ENCODE data around the gene OS9. TPM values are rescaled to one million over a fixed set of nuclear protein-coding genes. Genes with fewer than 3 reads are reported as not detected.
"Not testable (repeated sequence)": the region's sequence is repeated elsewhere in the genome, so short reads cannot be mapped to it uniquely, and the experiment has no call there.

OS9 gene
- total and polyA plus RNA-seq, 5 donors from 2014 or later = 59.2 to 151 (median 66.5) TPM

DNA sequence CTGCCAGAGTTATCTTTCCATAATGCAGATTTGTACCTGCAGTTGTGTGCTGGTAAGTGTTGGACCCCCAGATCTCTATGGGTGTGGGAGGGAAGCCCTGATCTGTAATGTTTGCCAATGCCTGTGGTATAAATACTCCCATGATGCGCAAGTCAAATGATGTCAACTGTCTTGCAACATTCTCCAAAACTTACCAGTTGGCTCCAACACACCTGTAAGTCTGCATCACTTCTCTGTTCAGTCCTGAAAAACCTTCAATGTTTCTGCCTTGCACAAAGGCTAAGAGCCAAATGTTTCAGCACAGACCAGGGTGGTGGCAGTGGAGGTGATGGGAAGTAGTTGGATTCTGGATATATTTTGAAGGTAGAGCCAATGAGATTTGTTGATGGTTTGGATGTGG, 3.1 kb downstream of the OS9 start:
- H3K36me3 Mint-ChIP-seq = peaks cover 41% of the 10 kb centered on the region

DNA sequence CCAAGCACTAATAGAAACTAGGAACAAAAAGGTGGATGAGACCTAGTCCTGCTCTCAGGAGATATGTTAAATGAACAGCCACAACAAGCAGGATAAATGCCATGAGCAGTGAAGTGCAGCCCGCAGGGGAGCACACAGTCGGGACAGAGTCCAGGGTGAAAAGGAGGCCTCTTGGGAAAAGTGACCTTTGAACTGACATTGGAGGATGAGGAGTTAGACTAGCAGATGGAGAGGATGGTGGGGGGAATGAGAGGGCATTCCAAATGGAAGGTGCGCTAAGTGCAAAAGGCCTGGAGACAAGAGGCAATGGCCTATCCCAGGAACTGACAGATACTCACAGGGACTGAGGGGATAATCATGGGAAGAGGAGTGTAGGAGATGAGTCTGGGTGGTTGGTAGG, 4.5 kb downstream of the OS9 start:
- Histone ChIP-seq H3K4me3 (ENCODE audit: low read depth, low read length) (no peak overlapping the region), H3K9me3 (ENCODE audit: control insufficient read depth in 2 of 2, low read length in 2 of 2) (peaks cover 3 to 6% of the 10 kb centered on the region in 2 experiments), H3K36me3 (ENCODE audit: control insufficient read depth, insufficient read depth, low read length) (peaks cover 52% of the 10 kb centered on the region), H3K4me1 (ENCODE audit: control insufficient read depth, insufficient read depth, low read length, poor library complexity, severe bottlenecking) (peaks cover 13% of the 10 kb centered on the region), H3K27ac (ENCODE audit: insufficient read depth, low read length, poor library complexity, severe bottlenecking) (no peak overlapping the region), H3K27me3 (ENCODE audit: control insufficient read depth, insufficient read depth, low read length) (no peaks in the 10 kb centered on the region)
- peaks cover 53% of the 10 kb centered on the region for H3K36me3 Mint-ChIP-seq
- H3K4me1 Mint-ChIP-seq = peaks cover 14 to 32% (median 27%) of the 10 kb centered on the region in 4 donors
- ATAC-seq (ENCODE audit: low read depth in 2 of 2) (no peak), DNase-seq (no peak)
- H3K27ac Mint-ChIP-seq = peak overlapping the region in 1 of 3 donors; percentile 6
- H3K9me3 Mint-ChIP-seq = peaks cover 0 to 7% (median 2%) of the 10 kb centered on the region in 7 donors
- H3K4me3 Mint-ChIP-seq = no peak overlapping the region
- no peaks in the 10 kb centered on the region for H3K27me3 Mint-ChIP-seq

More for the DNA sequence above, 3.1 kb downstream of the OS9 start:
- Mint-ChIP-seq H3K4me1 (peaks cover 6 to 32% (median 26%) of the 10 kb centered on the region in 4 donors), H3K27me3 (peaks cover 4% of the 10 kb centered on the region), H3K27ac (peak overlapping the region in 2 of 3 donors; percentile 43 to 60), H3K4me3 (no peak overlapping the region), H3K9me3 (peaks cover 0 to 2% (median 0%) of the 10 kb centered on the region in 7 donors)
- no peak for DNase-seq
- H3K9me3 ChIP-seq (ENCODE audit: control insufficient read depth in 2 of 2, low read length in 2 of 2) = no peaks in the 10 kb centered on the region
- no peak overlapping the region for H3K4me3 ChIP-seq (ENCODE audit: low read depth, low read length)
- peaks cover 13% of the 10 kb centered on the region for H3K4me1 ChIP-seq (ENCODE audit: control insufficient read depth, insufficient read depth, low read length, poor library complexity, severe bottlenecking)
- H3K36me3 ChIP-seq (ENCODE audit: control insufficient read depth, insufficient read depth, low read length) = peaks cover 38% of the 10 kb centered on the region
- H3K27ac ChIP-seq (ENCODE audit: insufficient read depth, low read length, poor library complexity, severe bottlenecking) = no peak overlapping the region
- H3K27me3 ChIP-seq (ENCODE audit: control insufficient read depth, insufficient read depth, low read length) = no peaks in the 10 kb centered on the region
- no peak for ATAC-seq (ENCODE audit: low read depth in 2 of 2)

DNA sequence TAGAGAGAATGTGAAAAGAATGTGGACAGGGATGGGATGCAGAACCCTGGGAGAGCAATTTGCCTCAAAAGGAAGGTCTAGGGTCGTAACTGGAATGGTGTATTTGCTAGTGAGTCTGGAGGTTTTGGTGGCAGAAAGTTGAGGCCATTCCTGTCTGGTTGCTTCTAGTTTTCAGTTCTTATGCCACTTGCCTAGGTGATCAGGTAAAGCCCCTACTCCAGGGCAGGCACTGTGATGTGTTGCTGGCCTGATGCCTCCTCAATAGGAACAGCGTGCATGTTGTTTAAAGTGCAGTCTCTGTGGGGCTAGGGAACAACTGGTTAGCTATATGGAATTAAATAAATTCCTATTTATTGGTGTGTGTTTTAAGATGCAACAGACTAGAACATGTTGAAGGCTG, 6.4 kb downstream of the OS9 start:
- ATAC-seq (ENCODE audit: low read depth in 2 of 2) (no peak), DNase-seq (no peak)
- H3K4me1 Mint-ChIP-seq = peaks cover 14 to 34% (median 26%) of the 10 kb centered on the region in 4 donors
- Histone ChIP-seq H3K27me3 (ENCODE audit: control insufficient read depth, insufficient read depth, low read length) (no peaks in the 10 kb centered on the region), H3K4me1 (ENCODE audit: control insufficient read depth, insufficient read depth, low read length, poor library complexity, severe bottlenecking) (peaks cover 1% of the 10 kb centered on the region), H3K36me3 (ENCODE audit: control insufficient read depth, insufficient read depth, low read length) (peaks cover 68% of the 10 kb centered on the region), H3K9me3 (ENCODE audit: control insufficient read depth in 2 of 2, low read length in 2 of 2) (peaks cover 10 to 15% of the 10 kb centered on the region in 2 experiments), H3K4me3 (ENCODE audit: low read depth, low read length) (no peak overlapping the region), H3K27ac (ENCODE audit: insufficient read depth, low read length, poor library complexity, severe bottlenecking) (no peak overlapping the region)
- peak overlapping the region in 2 of 3 donors; percentile 37 to 60 for H3K27ac Mint-ChIP-seq
- no peak overlapping the region for H3K4me3 Mint-ChIP-seq
- H3K27me3 Mint-ChIP-seq = no peaks in the 10 kb centered on the region
- peaks cover 0 to 8% (median 7%) of the 10 kb centered on the region in 7 donors for H3K9me3 Mint-ChIP-seq
- peaks cover 66% of the 10 kb centered on the region for H3K36me3 Mint-ChIP-seq

DNA sequence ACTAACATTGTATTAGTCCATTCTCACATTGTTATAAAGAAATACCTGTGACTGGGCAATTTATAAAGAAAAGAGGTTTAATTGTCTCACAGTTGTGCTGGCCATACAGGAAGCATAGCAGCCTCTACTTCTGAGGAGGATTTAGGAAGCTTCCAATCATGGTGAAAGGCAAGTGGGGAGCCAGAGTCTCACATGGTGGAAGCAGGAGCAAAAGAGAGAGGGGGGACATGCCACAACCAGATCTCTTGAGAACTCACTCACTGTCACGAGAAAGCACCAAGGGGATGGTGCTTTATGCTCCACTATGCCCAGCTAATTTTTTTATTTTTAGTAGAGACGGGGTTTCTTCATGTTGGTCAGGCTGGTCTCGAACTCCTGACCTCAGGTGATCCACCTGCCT, 13.3 kb downstream of the OS9 start:
- ATAC-seq (ENCODE audit: low read depth in 2 of 2) (no peak), DNase-seq (no peak)
- Histone ChIP-seq H3K4me1 (ENCODE audit: control insufficient read depth, insufficient read depth, low read length, poor library complexity, severe bottlenecking) (no peaks in the 10 kb centered on the region), H3K4me3 (ENCODE audit: low read depth, low read length) (no peak overlapping the region), H3K27ac (ENCODE audit: insufficient read depth, low read length, poor library complexity, severe bottlenecking) (no peak overlapping the region), H3K27me3 (ENCODE audit: control insufficient read depth, insufficient read depth, low read length) (no peaks in the 10 kb centered on the region), H3K36me3 (ENCODE audit: control insufficient read depth, insufficient read depth, low read length) (peaks cover 49% of the 10 kb centered on the region), H3K9me3 (ENCODE audit: control insufficient read depth in 2 of 2, low read length in 2 of 2) (peaks cover 10 to 15% of the 10 kb centered on the region in 2 experiments)
- H3K9me3 Mint-ChIP-seq = peaks cover 0 to 8% (median 7%) of the 10 kb centered on the region in 7 donors
- peaks cover 17 to 24% (median 20%) of the 10 kb centered on the region in 4 donors for H3K4me1 Mint-ChIP-seq
- H3K27me3 Mint-ChIP-seq = no peaks in the 10 kb centered on the region
- H3K27ac Mint-ChIP-seq = no peak overlapping the region
- no peak overlapping the region for H3K4me3 Mint-ChIP-seq
- H3K36me3 Mint-ChIP-seq = peaks cover 50% of the 10 kb centered on the region

DNA sequence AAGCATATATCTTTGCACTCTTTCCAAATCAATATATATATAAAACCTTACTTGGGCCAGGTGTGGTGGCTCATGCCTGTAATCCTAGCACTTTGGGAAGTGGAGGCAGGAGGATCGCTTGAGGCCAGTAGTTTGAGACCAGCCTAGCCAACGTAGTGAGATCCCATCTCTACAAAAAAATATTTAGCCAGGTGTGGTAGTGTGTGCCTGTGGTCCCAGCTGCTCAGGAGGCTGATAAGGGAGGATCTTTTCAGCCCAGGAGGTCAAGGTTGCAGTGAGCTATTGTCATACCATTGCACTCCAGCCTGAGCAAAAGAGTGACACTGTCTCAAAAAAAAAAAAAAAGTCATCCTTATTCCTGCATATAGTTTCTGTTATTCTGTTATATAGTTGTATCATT, 14.4 kb downstream of the OS9 start:
- no peaks in the 10 kb centered on the region for H3K4me1 ChIP-seq (ENCODE audit: control insufficient read depth, insufficient read depth, low read length, poor library complexity, severe bottlenecking)
- H3K4me1 Mint-ChIP-seq = peaks cover 14 to 20% (median 17%) of the 10 kb centered on the region in 4 donors
- ATAC-seq (ENCODE audit: low read depth in 2 of 2) = no peak
- H3K36me3 ChIP-seq (ENCODE audit: control insufficient read depth, insufficient read depth, low read length) = peaks cover 47% of the 10 kb centered on the region
- H3K27ac ChIP-seq (ENCODE audit: insufficient read depth, low read length, poor library complexity, severe bottlenecking) = no peak overlapping the region
- H3K9me3 Mint-ChIP-seq = peaks cover 0 to 7% (median 2%) of the 10 kb centered on the region in 7 donors
- H3K36me3 Mint-ChIP-seq = peaks cover 41% of the 10 kb centered on the region
- no peaks in the 10 kb centered on the region for H3K27me3 Mint-ChIP-seq
- no peak overlapping the region for H3K4me3 ChIP-seq (ENCODE audit: low read depth, low read length)
- H3K4me3 Mint-ChIP-seq = no peak overlapping the region
- no peak for DNase-seq
- H3K27me3 ChIP-seq (ENCODE audit: control insufficient read depth, insufficient read depth, low read length) = no peaks in the 10 kb centered on the region
- H3K9me3 ChIP-seq (ENCODE audit: control insufficient read depth in 2 of 2, low read length in 2 of 2) = peaks cover 8 to 11% of the 10 kb centered on the region in 2 experiments
- no peak overlapping the region for H3K27ac Mint-ChIP-seq

DNA sequence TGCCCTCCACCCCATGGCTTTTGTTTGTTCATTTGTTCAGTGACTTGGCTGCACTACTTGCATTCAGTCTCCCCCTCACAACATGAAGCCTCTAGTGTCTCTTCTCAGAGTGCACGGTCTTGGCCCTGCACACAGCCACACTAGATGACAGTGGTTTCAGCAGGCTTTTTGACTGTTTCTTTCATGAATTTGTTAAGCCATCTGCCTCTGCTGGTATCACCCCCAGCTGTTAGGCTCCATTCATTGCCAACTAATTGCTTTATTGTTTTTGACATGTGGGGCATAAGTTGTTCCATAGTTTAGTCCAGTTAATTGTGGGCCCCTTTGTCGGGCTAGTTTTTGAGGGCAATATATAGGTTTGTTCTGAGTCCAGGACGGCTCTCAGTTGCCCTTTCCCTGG, 18.8 kb downstream of the OS9 start:
- peaks cover 22% of the 10 kb centered on the region for H3K36me3 Mint-ChIP-seq
- DNase-seq (no peak), ATAC-seq (ENCODE audit: low read depth in 2 of 2) (no peak)
- H3K4me3 Mint-ChIP-seq = no peak overlapping the region
- peaks cover 0 to 2% (median 0%) of the 10 kb centered on the region in 7 donors for H3K9me3 Mint-ChIP-seq
- H3K4me1 ChIP-seq (ENCODE audit: control insufficient read depth, insufficient read depth, low read length, poor library complexity, severe bottlenecking) = no peaks in the 10 kb centered on the region
- no peak overlapping the region for H3K27ac ChIP-seq (ENCODE audit: insufficient read depth, low read length, poor library complexity, severe bottlenecking)
- no peaks in the 10 kb centered on the region for H3K27me3 Mint-ChIP-seq
- peaks cover 41% of the 10 kb centered on the region for H3K36me3 ChIP-seq (ENCODE audit: control insufficient read depth, insufficient read depth, low read length)
- H3K9me3 ChIP-seq (ENCODE audit: control insufficient read depth in 2 of 2, low read length in 2 of 2) = no peaks in the 10 kb centered on the region
- no peak overlapping the region for H3K27ac Mint-ChIP-seq
- peaks cover 14 to 18% (median 17%) of the 10 kb centered on the region in 4 donors for H3K4me1 Mint-ChIP-seq
- H3K27me3 ChIP-seq (ENCODE audit: control insufficient read depth, insufficient read depth, low read length) = no peaks in the 10 kb centered on the region
- no peak overlapping the region for H3K4me3 ChIP-seq (ENCODE audit: low read depth, low read length)

DNA sequence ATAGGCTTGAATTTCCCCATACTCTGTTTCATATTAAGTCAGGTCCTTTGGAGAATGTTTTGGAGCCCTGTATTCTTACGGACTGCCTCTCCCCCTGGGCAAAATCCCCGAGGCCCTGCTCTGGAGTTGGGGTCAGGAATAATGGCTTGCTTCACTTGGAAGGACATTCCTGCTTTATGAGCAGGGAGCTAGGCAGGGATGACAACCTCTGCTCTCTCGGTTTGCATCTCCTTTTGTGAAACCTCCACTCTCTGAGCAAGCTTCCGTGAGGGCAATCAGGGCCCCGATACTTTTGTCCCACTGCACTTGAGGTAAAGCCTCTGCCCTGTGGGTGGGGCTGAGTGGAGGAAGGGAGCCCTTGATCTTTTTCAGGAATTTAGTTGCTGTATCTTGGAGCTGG, 19.3 kb downstream of the OS9 start:
- DNase-seq (no peak), ATAC-seq (ENCODE audit: low read depth in 2 of 2) (no peak)
- Histone ChIP-seq H3K27me3 (ENCODE audit: control insufficient read depth, insufficient read depth, low read length) (no peaks in the 10 kb centered on the region), H3K27ac (ENCODE audit: insufficient read depth, low read length, poor library complexity, severe bottlenecking) (no peak overlapping the region), H3K4me3 (ENCODE audit: low read depth, low read length) (no peak overlapping the region), H3K9me3 (ENCODE audit: control insufficient read depth in 2 of 2, low read length in 2 of 2) (no peaks in the 10 kb centered on the region), H3K36me3 (ENCODE audit: control insufficient read depth, insufficient read depth, low read length) (peaks cover 46% of the 10 kb centered on the region), H3K4me1 (ENCODE audit: control insufficient read depth, insufficient read depth, low read length, poor library complexity, severe bottlenecking) (no peaks in the 10 kb centered on the region)
- Mint-ChIP-seq H3K27ac (no peak overlapping the region), H3K9me3 (peaks cover 0 to 2% (median 0%) of the 10 kb centered on the region in 7 donors), H3K36me3 (peaks cover 27% of the 10 kb centered on the region), H3K4me1 (peaks cover 14 to 17% (median 16%) of the 10 kb centered on the region in 4 donors), H3K27me3 (no peaks in the 10 kb centered on the region), H3K4me3 (no peak overlapping the region)

DNA sequence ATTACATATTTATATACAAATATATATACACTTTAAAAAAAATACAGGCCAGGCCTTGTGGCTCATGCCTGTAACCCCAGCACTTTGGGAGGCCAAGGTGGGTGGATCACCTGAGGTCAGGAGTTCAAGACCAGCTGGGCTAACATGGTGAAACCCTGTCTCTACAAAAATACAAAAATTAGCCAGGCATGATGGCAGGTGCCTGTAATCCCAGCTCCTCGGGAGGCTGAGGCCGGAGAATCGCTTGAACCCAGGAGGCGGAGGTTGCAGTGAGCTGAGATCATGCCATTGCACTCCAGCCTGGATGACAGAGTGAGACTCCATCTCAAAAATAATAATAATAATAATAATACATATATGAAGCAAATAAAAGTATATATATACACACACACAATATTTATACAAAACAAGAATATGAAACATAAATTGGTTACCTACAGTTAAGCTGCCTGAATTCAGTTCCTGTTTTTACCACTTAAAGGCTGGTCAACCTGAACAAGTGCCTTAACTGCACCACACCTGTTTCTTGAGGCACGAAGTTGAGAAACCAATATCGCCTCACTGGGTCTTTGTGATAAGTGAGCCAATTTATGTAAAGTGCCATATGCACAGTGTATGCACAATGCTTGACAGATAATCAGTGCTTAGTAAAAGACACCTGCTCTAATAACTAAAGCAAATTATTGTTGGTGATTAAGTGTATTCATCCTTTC, 21.3 kb downstream of the OS9 start:
- peaks cover 31% of the 10 kb centered on the region for H3K36me3 Mint-ChIP-seq
- H3K36me3 ChIP-seq (ENCODE audit: control insufficient read depth, insufficient read depth, low read length) = peaks cover 63% of the 10 kb centered on the region
- not testable (repeated sequence) for H3K4me1 ChIP-seq (ENCODE audit: control insufficient read depth, insufficient read depth, low read length, poor library complexity, severe bottlenecking); H3K9me3 ChIP-seq (ENCODE audit: control insufficient read depth in 2 of 2, low read length in 2 of 2); H3K27me3 ChIP-seq (ENCODE audit: control insufficient read depth, insufficient read depth, low read length); H3K27me3 Mint-ChIP-seq; DNase-seq; H3K27ac Mint-ChIP-seq; H3K9me3 Mint-ChIP-seq; H3K4me3 Mint-ChIP-seq; H3K4me1 Mint-ChIP-seq; H3K4me3 ChIP-seq (ENCODE audit: low read depth, low read length); H3K27ac ChIP-seq (ENCODE audit: insufficient read depth, low read length, poor library complexity, severe bottlenecking); ATAC-seq (ENCODE audit: low read depth in 2 of 2)

All from CD4-positive, CD25-positive, alpha-beta regulatory T cell (primary cell).